GM19240 (cell line): Measurements from ENCODE around the gene ADAR.

ENCODE experiments used
- DNase-seq: peaks from one replicate; pipeline ENCODE4 v3.0.0; 2011; ENCODE audit warnings: low spot score; ENCODE audit not compliant: insufficient read length

The ADAR gene

DNA sequence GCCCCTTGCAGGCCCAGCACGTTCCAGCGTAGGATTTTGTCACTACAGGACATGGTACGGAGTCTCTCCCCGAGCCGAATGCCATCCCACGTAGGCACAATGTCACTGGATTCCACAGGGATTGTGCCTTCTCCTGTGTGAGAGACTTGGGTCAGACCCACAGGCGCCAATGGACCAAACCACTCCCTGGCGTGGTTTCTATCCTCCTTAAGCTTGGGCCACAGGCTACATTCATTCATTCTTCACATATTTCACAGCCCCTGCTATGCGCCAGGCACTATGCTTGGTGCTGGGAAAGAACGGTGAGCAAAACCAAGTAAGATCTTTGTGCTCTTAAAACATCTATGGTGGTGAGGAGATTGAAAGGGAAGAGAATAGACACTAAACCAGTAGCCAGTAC, 21.8 kb downstream of the ADAR start:
- DNase-seq, result no peak

DNA sequence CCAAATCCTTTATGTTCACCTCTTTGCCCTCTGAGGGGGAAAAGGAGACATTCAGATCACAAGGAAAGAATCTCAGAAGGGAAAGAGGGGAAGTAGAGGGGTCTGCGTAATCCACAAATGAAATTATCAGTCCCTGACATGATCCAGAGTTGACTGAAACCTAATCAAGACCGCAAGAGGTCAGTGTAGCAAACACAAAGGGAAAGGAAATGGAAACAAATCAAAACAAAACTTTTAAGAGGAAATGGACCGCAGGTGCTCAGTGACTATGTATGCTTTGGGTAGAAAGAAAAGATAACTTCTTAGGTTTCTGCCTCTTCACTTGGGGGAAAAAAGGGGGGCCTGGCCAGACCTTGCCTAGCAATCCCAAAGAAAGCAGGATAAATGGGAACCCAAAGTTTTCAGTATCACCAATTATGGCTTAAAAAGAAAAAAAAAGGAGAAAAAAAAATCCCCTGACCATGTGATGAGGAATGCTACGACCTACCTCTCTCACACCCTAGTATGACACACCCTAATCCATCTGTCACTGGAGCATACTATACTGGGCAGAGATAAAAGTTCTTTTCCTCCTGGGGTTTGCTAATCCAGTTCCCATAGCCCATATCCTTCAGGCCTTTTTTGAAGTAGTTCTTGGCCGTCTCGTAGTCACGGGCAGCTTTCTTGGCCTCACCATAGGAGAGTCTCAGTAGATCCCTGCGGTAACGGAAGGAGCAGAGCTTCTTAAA, 23.6 kb downstream of the ADAR start:
- DNase-seq, result no peak

DNA sequence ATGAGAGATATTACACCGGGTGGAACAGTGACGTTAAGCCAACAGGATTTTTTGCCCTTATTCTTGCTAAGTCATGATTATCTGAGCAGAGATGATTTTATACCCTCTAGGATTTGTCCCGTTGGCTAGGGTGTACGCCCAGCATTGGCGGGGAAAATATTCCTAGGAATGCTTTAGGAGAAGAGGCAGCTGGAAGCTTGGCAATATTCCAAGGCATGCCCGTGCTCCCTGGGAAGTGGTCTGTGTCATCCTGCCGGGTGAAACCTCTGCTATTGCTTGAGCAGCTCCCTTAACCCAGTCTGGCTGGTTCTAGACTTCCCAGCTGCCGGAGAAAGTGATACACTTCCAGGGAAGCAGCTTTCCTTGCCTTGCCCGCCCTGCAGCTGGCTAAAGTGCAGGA, 24.2 kb downstream of the ADAR start:
- no peak for DNase-seq

DNA sequence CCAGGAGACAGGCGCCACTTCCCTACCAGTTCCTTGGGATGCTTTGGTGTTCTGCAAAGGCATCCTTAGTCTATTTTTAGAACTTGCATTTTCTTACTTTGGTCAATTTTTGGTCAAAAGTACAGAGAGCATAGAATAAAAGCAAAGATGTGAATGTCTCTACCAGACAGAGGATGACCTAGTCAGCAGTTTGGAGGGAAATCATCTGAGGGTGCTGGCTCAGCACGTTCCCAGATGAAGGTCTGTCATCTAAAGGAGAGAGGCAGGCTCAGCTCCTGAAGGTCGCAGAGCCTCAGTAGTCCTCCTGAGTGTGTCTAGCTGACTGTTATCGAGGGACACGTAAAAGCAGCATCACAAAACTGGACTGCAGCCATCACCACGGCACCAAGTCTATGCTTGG, 25.1 kb downstream of the ADAR start:
- DNase-seq, result no peak

DNA sequence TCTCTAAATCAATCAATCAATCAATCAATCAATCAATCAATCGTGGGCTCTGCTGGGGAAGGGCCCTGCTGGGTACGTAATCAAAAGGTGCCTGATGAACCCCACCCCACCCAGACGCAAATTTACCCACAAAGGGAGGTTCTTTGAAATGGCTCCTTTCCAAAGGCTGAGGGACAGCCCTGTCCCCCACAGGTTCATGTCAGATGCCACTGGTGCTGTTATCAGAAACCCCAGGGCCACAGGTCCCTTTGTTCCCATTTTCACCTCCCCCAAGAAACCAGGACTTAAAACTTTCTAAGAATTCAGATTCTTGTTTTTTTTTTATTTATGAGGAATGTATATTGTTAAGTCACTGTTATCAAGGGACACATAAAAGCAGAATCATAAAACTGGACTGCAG, 26.2 kb downstream of the ADAR start:
- no peak for DNase-seq

DNA sequence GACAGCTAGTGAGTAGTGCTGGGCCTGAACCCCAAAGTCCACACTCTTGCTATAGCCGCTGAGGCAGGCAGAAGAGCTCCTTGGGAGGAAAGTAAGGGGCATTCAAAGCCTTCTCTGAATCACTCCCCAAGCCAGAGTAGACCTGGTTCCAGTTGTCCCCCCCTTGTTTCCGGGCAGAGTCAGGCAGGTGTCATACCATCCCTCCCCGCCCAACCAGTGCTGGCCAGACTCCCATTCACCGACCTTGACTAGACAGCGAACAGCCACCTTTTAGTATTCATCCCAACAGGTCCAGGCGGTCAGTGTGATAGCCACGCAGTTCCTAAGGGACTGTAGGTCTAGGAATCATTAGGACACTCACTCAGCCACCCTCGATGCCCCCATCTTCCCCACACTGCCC, 28.6 kb downstream of the ADAR start:
- DNase-seq, result no peak

DNA sequence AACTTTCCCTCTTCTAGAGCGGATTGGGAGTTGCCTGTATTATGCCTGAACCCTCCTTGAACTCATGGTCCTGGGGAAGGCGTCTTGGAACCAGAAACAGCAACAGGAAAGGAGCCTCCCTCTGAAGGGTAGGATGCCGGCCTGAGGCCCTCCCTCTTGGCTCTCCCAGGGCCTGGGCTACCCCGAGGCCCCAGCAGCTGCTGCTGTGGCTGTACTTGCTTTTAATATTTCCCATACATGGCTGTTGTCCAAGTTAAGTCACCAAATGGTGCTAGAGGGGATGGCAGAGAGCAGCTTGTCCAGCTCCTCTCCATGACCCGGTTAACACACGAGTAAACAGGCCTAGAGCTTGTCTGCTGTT, 29.9 kb downstream of the ADAR start:
- no peak for DNase-seq

DNA sequence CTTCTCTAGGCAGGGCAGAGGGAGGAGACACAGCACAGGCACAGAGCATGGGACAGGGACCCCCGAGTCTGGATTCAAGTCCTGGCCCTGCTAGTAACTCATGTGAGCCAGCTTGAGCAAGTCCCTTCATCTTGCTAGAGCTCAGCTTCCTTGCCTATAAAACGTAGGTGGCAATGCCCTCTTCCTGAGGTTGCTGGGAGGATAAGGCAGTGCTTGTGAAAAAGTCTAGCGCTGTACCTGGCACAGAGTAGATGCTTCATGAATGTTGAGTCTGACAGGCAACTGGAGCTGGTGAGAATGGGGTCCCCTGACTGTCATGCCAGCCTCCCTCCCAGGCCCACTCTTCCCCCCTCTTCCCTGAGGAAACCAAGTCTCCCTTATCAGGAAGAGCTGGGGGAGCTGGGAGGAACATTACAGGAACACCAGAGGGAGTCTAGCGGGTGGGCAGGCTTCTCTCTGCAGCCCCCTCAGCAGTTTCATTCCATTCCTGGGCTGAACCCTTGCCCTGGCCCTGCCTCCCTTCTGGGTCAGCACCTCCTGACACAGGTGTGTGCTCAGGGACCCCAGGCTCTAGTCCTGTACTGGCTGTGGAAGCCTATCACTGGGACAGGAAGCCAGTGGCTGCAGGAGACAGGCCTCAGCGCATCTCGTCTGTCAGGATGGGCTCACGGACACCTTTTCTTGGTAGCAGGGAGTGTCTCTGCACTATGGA, 30.5 kb downstream of the ADAR start:
- no peak for DNase-seq

DNA sequence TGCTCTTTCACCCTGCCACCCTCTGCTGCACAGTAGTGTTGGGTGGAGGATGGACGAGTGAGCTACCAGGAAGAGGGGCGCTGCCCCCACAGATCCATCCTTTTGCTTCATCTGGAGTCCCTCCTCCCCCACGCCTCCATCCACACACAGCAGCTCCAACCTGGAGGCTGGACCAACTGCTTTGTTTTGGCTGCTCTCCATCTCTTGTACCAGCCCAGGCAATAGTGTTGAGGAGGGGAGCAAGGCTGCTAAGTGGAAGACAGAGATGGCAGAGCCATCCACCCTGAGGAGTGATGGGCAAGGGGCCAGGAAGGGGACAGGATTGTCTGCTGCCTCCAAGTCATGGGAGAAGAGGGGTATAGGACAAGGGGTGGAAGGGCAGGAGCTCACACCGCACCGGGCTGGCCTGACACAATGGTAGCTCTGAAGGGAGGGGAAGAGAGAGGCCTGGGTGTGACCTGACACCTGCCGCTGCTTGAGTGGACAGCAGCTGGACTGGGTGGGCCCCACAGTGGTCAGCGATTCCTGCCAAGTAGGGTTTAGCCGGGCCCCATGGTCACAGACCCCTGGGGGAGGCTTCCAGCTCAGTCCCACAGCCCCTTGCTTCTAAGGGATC, 31.9 kb downstream of the ADAR start:
- DNase-seq, result no peak

DNA sequence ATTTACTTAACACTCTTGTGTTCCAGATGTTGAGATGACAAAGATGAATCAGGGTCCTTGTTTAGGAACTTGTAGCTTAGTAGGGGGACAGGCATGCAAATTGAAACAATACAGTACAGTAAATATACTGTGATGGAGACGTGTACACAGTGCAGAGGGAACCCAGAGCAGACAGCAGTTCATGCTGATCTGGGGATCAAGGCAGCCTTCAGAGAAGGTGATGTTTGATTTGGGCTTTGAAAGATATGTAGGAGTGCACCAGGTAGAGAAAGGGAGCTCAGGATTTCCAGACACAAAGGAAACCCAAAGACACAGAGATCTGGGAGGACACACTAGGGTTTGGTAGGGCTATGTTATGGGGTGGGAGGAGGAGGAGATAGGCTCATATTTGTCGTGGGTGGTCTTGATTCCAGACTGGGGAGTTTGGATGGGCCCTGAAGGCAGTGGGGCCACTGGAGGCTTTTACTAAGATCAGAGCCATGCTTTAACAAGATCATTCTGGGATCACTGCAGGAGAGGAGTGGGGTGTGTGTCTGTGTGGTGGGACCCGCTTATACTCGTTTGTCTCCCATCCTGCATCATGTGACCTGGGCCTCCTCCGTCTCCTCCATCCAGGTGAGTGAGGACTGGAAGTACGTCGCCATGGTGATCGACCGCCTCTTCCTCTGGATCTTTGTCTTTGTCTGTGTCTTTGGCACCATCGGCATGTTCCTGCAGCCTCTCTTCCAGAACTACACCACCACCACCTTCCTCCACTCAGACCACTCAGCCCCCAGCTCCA, 32.6 kb downstream of the ADAR start:
- DNase-seq, result no peak

DNA sequence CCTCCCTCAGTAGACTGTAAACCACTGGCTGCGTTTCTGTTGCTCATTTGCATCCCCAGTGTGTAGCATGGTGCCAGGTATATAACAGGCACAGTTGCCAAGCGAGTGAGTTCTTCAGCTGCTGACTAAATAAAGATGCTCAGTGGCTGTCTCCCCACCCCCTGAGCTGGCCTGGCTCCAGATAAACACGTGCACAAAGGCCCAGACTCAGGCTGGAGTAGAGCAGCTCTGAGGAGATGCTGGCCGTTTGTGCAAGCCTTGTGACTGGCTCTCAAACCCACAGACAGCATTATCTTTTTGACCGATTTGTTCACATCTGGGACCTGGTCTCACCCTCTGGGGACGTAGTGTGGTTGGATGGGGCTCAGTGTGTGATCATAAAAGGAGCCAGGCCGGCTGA, 33.3 kb downstream of the ADAR start:
- DNase-seq, result no peak

DNA sequence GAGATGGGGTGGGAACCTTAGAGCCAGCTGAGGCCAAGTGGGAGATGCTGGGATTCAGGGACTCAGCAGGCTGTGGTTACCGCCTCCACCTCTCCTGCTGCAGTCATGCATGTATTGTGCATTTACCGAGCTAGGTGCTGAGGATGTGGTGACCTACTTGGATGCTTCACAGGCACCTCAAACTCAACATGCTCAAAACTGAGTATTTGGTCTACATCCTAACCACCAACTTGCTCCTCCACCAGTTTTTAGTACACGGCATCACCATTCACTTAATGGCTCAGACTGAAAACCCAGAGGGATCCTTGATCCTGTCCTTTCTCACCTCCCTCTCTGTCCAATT, 34.8 kb downstream of the ADAR start:
- DNase-seq, result no peak

DNA sequence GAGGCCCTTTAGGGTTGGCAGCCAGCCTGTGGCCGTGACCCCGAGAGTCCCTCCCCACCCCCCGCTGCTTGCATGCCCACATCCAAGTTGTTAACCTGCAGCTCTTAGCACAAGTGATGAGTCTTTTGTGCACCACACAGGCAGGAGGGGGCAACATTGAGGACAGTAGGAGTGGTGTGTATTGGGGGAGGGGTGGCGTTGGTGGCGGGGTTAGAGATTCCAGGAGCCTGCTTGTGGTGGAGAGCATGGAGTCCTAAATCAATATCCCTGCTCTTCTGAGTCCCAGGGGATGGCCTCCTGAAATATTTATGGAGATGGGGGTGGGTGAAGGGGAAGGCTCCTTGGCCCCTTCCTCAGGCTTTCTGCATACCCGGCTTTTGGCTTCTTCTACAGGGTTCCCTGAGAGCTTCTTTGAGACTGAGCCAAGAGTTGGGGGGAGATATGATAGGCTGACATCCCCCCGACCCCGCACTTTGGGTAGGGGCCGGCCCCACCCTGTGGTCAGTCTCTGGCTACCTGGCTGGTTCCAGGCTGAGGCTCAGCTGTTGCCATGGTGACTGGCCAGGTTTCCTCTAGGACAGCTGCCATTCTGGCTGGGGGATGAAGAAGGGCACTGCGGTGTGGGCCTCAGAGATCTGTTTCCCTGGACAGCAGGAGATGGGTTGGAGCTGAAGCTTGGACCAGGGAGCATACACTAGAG, 35.4 kb downstream of the ADAR start:
- DNase-seq, result no peak

DNA sequence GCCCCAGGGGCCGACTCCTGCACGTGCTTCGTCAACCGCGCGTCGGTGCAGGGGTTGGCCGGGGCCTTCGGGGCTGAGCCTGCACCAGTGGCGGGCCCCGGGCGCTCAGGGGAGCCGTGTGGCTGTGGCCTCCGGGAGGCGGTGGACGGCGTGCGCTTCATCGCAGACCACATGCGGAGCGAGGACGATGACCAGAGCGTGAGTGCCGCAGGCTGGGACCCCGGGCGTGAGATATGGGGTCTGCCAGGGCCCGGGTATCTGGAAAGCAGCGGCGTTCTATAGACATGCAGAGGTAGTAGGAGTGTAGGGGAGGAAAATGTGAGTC, 36.1 kb downstream of the ADAR start:
- no peak for DNase-seq

DNA sequence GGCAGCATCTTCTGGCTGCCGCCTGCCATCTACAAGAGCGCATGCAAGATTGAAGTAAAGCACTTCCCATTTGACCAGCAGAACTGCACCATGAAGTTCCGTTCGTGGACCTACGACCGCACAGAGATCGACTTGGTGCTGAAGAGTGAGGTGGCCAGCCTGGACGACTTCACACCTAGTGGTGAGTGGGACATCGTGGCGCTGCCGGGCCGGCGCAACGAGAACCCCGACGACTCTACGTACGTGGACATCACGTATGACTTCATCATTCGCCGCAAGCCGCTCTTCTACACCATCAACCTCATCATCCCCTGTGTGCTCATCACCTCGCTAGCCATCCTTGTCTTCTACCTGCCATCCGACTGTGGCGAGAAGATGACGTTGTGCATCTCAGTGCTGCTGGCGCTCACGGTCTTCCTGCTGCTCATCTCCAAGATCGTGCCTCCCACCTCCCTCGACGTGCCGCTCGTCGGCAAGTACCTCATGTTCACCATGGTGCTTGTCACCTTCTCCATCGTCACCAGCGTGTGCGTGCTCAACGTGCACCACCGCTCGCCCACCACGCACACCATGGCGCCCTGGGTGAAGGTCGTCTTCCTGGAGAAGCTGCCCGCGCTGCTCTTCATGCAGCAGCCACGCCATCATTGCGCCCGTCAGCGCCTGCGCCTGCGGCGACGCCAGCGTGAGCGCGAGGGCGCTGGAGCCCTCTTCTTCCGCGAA, 36.6 kb downstream of the ADAR start:
- no peak for DNase-seq

DNA sequence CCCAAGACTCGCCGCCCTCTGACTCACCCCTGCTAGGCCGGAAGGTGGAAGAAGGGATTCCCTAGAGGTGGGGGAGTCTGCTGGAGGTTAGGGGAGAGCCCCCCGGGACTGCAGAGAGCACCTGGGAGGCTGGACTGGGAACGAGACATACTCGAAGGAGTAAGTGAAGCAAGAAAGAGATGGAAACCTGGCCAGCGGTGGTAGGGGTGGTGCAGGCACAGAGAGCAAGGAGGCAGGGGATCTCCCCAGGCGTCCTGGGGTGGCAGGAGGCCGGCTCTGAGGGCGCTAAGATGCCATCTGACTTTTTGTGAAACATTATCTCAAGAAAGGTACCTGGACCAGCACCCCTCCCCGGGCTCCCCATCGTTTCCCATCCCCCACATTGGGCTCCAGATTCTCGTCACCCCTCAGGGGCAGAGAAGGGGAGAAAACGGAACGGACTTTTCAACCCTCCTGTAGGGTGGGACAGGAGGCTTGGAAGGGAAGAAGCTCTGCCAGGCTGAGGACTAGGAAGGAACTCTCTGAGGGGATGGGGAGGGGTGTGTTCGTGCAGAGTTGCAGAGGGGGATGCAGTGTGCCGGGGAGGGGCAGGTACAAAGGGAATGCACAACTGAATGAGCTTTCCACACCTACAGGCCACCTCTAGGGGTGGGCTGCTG, 39.7 kb downstream of the ADAR start:
- DNase-seq, result no peak

DNA sequence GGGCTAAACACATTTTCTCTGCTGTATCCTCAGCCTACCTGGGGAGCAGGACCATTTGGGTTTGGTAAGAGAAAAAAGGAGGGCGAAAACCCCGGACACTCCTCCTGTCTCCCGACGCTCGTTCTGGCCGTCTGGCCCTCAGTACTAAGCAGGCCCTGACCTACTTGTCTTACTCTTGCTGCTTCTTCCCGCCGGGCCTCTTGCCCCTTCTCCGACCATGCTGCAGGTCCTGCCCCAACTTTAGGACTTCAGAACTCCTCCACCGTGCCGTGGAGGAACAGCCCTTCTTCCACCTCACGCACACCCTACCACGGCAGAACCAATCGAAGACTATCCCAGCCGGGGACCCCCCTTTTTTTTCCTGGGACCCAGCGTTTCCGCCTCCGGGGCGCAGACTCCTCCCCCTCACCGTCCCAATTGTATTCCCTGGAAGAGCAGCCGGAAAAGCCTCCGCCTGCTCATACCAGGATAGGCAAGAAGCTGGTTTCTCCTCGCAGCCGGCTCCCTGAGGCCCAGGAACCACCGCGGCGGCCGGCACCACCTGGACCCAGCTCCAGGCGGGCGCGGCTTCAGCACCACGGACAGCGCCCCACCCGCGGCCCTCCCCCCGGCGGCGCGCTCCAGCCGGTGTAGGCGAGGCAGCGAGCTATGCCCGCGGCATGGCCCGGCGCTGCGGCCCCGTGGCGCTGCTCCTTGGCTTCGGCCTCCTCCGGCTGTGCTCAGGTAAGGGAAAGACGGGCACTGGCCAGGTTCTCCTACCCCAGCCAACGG, 40.4 kb downstream of the ADAR start, which contains the start of gene CHRNB2:
CHRNB2 (plus strand) TSS at position 393 of the 771 bp plus-strand sequence; CDS start at position 660, 267 bp downstream.
- DNase-seq, result peak; percentile 84

DNA sequence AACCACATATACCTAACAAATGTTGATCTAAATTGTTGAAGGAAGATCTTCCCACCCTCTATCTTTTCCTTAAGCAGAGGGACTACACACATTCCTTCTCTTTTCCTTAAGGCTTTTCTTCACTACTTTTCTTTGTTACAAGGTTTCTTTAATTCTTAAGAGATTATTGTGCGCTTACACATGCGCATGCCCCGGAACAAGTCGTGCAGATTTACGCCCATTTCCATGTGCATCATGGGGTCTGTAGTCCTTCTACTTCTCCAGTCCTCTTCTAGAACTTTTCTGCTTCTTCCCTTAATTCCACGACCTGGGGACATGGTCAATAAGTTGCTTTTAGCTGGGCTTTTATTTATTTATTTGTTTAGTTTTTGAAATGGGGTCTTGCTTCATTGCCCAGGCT, 42.1 kb downstream of the ADAR start:
- DNase-seq, result no peak

DNA sequence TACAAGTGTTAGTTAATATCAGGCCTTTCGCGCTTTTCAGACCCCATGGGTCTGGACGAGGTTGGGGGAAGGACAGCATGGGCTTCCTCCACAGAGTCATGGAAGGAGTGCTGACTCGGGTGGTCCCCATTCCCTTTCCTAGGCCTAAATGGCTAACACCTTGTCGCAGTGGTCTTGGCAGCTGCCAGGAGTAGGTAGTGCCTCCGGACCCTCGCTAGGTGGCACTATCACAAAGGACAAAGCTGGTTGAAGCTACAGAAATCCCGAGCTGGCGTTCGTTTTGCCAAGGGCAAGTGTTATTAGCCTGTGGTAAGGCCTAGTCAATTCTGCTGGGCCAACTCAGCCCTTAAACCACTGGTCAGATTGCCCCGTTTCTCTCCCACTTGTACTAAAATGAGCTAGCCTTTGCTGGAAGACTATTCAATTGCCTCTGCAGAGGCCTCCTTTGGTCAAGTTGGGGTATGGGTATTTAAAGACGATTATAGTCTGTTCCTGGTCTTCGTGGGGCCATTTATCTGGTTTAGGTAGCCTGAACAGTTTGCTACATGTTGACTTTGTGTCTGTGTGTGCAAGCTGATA, 48.4 kb downstream of the ADAR start:
- peak; percentile 69 for DNase-seq
